DOHH2 (cell line): ENCODE measurements around the gene PLA2G4E.

Experiments
- H3F3A ChIP-seq: fragments of 200-600 bp; sonication (generic), shearing (Covaris generic); 2 replicates; pipeline ENCODE4 v1.6.0; 2016; ENCODE audit warnings: antibody characterized with exemption, mild to moderate bottlenecking; ENCODE audit not compliant: control insufficient read depth, insufficient read depth
- H3K27ac ChIP-seq: fragments of 200-600 bp; sonication (generic); 2 replicates; pipeline ENCODE4 v1.5.1; 2014; ENCODE audit warnings: low read depth, mild to moderate bottlenecking, low read length, moderate library complexity
- H3K27me3 ChIP-seq: fragments of 200-600 bp; sonication (generic); 2 replicates; pipeline ENCODE4 v1.6.1; 2014; ENCODE audit warnings: mild to moderate bottlenecking, low read length, mixed read lengths; ENCODE audit not compliant: control insufficient read depth
- H3K36me3 ChIP-seq: fragments of 200-600 bp; sonication (generic); 2 replicates; pipeline ENCODE4 v1.6.1; 2014; ENCODE audit warnings: mild to moderate bottlenecking, low read length, moderate library complexity, mixed read lengths; ENCODE audit not compliant: control insufficient read depth
- H3K4me1 ChIP-seq: fragments of 200-600 bp; sonication (generic); 2 replicates; pipeline ENCODE4 v1.6.1; 2014; ENCODE audit warnings: mild to moderate bottlenecking, low read length, mixed read lengths; ENCODE audit not compliant: control insufficient read depth
- H3K4me2 ChIP-seq: fragments of 200-600 bp; sonication (generic); 2 replicates; pipeline ENCODE4 v1.6.0; 2014; ENCODE audit warnings: mild to moderate bottlenecking, low read length, moderate library complexity
- H3K4me3 ChIP-seq: fragments of 200-600 bp; sonication (generic); 2 replicates; pipeline ENCODE4 v1.5.1; 2014; ENCODE audit warnings: mild to moderate bottlenecking, low read length, mixed read lengths
- H3K79me2 ChIP-seq: fragments of 200-600 bp; sonication (generic); 2 replicates; pipeline ENCODE4 v1.6.1; 2014; ENCODE audit warnings: mild to moderate bottlenecking, low read length, mixed read lengths; ENCODE audit not compliant: control insufficient read depth
- H3K9me2 ChIP-seq: fragments of 200-600 bp; sonication (generic); replicated peaks from 2 replicates; pipeline ENCODE4 v1.6.1; 2014; ENCODE audit warnings: mild to moderate bottlenecking, low read length, mixed read lengths; ENCODE audit not compliant: control insufficient read depth
- H3K9me3 ChIP-seq: fragments of 200-600 bp; sonication (generic); 2 replicates; pipeline ENCODE4 v1.6.1; 2014; ENCODE audit warnings: antibody characterized with exemption, low read length, mixed read lengths; ENCODE audit not compliant: control insufficient read depth, insufficient read depth
- H4K20me1 ChIP-seq: fragments of 200-600 bp; sonication (generic); 2 replicates; pipeline ENCODE4 v1.6.0; 2014; ENCODE audit warnings: low read depth, mild to moderate bottlenecking, antibody characterized with exemption, low read length, moderate library complexity; ENCODE audit not compliant: control insufficient read depth, insufficient read depth
- CTCF ChIP-seq: fragments of 200-600 bp; sonication (generic); IDR thresholded peaks from one replicate; pipeline ENCODE4 v1.5.1; 2014; ENCODE audit warnings: antibody characterized with exemption, mild to moderate bottlenecking, low read depth, low read length; ENCODE audit not compliant: poor library complexity, severe bottlenecking
- EZH2phosphoT487 ChIP-seq: fragments of 200-600 bp; sonication (generic); IDR thresholded peaks from 2 replicates; pipeline ENCODE4 v1.6.1; 2017; ENCODE audit warnings: borderline replicate concordance, mild to moderate bottlenecking, antibody characterized with exemption, low read length, moderate library complexity, mixed read lengths

PLA2G4E gene

GRCh38 chr15:41975669-41976068, 45.2 kb downstream of the PLA2G4E start:
- H3K27me3 ChIP-seq: peaks cover 30% of the 10 kb centered on the region
- no peaks in the 10 kb centered on the region for H3K9me3 ChIP-seq
- peaks cover 11% of the 10 kb centered on the region for H3K79me2 ChIP-seq
- TF ChIP-seq EZH2phosphoT487 (no peak), CTCF (no peak)
- peaks cover 16% of the 10 kb centered on the region for H3K4me1 ChIP-seq
- no peaks in the 10 kb centered on the region for H3K36me3 ChIP-seq
- H3F3A ChIP-seq: peaks cover 8% of the 10 kb centered on the region
- no peaks in the 10 kb centered on the region for H3K9me2 ChIP-seq
- no peak overlapping the region for H3K4me3 ChIP-seq
- no peaks in the 10 kb centered on the region for H4K20me1 ChIP-seq
- H3K4me2 ChIP-seq: no peak overlapping the region
- no peak overlapping the region for H3K27ac ChIP-seq

- H3K4me3 ChIP-seq: no peak overlapping the region
- H3F3A ChIP-seq: peaks cover 13% of the 10 kb centered on the region
- TF ChIP-seq EZH2phosphoT487: no peak
- TF ChIP-seq CTCF: no peak
- H3K27ac ChIP-seq: no peak overlapping the region
- no peaks in the 10 kb centered on the region for H4K20me1 ChIP-seq
- H3K9me3 ChIP-seq: no peaks in the 10 kb centered on the region
- H3K36me3 ChIP-seq: no peaks in the 10 kb centered on the region
- no peaks in the 10 kb centered on the region for H3K9me2 ChIP-seq
- peaks cover 27% of the 10 kb centered on the region for H3K79me2 ChIP-seq
- no peak overlapping the region for H3K4me2 ChIP-seq
- peaks cover 20% of the 10 kb centered on the region for H3K27me3 ChIP-seq
- H3K4me1 ChIP-seq: peaks cover 32% of the 10 kb centered on the region
Measured at GRCh38 chr15:41974041-41974440, 46.8 kb downstream of the PLA2G4E start.

GRCh38 chr15:41972253-41973242, 48.3 kb downstream of the PLA2G4E start, which contains the start of gene EHD4:
TSS of gene EHD4 (minus strand) at chr15:41972557. CDS start at chr15:41972494, 63 bp downstream.
- Histone ChIP-seq H3K9me2 (no peaks in the 10 kb centered on the region), H4K20me1 (no peaks in the 10 kb centered on the region), H3K27me3 (peaks cover 14% of the 10 kb centered on the region), H3K9me3 (no peaks in the 10 kb centered on the region), H3K27ac (peak within 1 kb of the TSS; percentile 78), H3K4me2 (peak within 1 kb of the TSS; percentile 77), H3F3A (peaks cover 22% of the 10 kb centered on the region), H3K36me3 (no peaks in the 10 kb centered on the region), H3K79me2 (peaks cover 41% of the 10 kb centered on the region), H3K4me1 (peaks cover 47% of the 10 kb centered on the region), H3K4me3 (peak within 1 kb of the TSS; percentile 94)
- TF ChIP-seq CTCF (peak; percentile 30), EZH2phosphoT487 (no peak)
